Memory B cell (primary cell): ENCODE measurements around the gene AKR1D1.
"Not testable (repeated sequence)": the region's sequence is repeated elsewhere in the genome, so short reads cannot be mapped to it uniquely, and the experiment has no call there.

Experiments used
- ATAC-seq: fragments of 150-1000 bp; cut with Tn5 transposase; 2 replicates; pipeline ENCODE4 v1.10.0; 2021; ENCODE audit warnings: low read depth, mild to moderate bottlenecking, moderate library complexity
- DNase-seq, 2 donors: peaks; one replicate each; pipeline ENCODE4 v3.0.0; 2022; ENCODE audit warnings: low spot score in 2 of 2
- H3K27ac Mint-ChIP-seq: one replicate; pipeline ENCODE4 v1.8.0; 2022; ENCODE audit warnings: mild to moderate bottlenecking, moderate library complexity, mixed read lengths
- H3K27me3 Mint-ChIP-seq: one replicate; pipeline ENCODE4 v1.8.0; 2022; ENCODE audit warnings: mixed read lengths
- H3K36me3 Mint-ChIP-seq: one replicate; pipeline ENCODE4 v1.8.0; 2022; ENCODE audit warnings: mild to moderate bottlenecking, mixed read lengths
- H3K4me1 Mint-ChIP-seq: one replicate; pipeline ENCODE4 v1.8.0; 2022; ENCODE audit warnings: mixed read lengths
- H3K4me3 Mint-ChIP-seq: one replicate; pipeline ENCODE4 v1.8.0; 2022; ENCODE audit warnings: mild to moderate bottlenecking, moderate library complexity, mixed read lengths
- H3K9me3 Mint-ChIP-seq: one replicate; pipeline ENCODE4 v1.8.0; 2022; ENCODE audit warnings: mixed read lengths

The AKR1D1 gene

GRCh38 chr7:138076196-138076595 is at the start of gene AKR1D1:
TSS of gene AKR1D1 (plus strand) at chr7:138076459. CDS start at chr7:138076519, 60 bp downstream.
- no peak within 1 kb of the TSS for H3K4me3 Mint-ChIP-seq
- peaks cover 5% of the 10 kb centered on the region for H3K9me3 Mint-ChIP-seq

GRCh38 chr7:138027100-138027499 is 49.2 kb upstream of the AKR1D1 start:
- ATAC-seq (no peak), DNase-seq (no peak)
- no peaks in the 10 kb centered on the region for H3K27me3 Mint-ChIP-seq
- peaks cover 3% of the 10 kb centered on the region for H3K9me3 Mint-ChIP-seq
- H3K4me3 Mint-ChIP-seq: no peak overlapping the region
- H3K27ac Mint-ChIP-seq: no peak overlapping the region
- H3K4me1 Mint-ChIP-seq: peaks cover 15% of the 10 kb centered on the region
- H3K36me3 Mint-ChIP-seq: peaks cover 3% of the 10 kb centered on the region

More at GRCh38 chr7:138076196-138076595, at the start of gene AKR1D1:
- DNase-seq (no peak), ATAC-seq (no peak)
- H3K27ac Mint-ChIP-seq: no peak within 1 kb of the TSS
- H3K4me1 Mint-ChIP-seq: no peaks in the 10 kb centered on the region
- H3K27me3 Mint-ChIP-seq: no peaks in the 10 kb centered on the region
- H3K36me3 Mint-ChIP-seq: peaks cover 1% of the 10 kb centered on the region

GRCh38 chr7:138029126-138029525 is 47.1 kb upstream of the AKR1D1 start:
- ATAC-seq: no peak
- no peak overlapping the region for H3K27ac Mint-ChIP-seq

GRCh38 chr7:138029941-138030340 is 46.3 kb upstream of the AKR1D1 start:
- peaks cover 3% of the 10 kb centered on the region for H3K9me3 Mint-ChIP-seq
- H3K27ac Mint-ChIP-seq: no peak overlapping the region
- H3K27me3 Mint-ChIP-seq: no peaks in the 10 kb centered on the region
- H3K4me1 Mint-ChIP-seq: peaks cover 12% of the 10 kb centered on the region
- no peak for DNase-seq
- H3K36me3 Mint-ChIP-seq: peaks cover 3% of the 10 kb centered on the region
- no peak for ATAC-seq
- no peak overlapping the region for H3K4me3 Mint-ChIP-seq

More at GRCh38 chr7:138029126-138029525, 47.1 kb upstream of the AKR1D1 start:
- Mint-ChIP-seq H3K9me3 (peaks cover 3% of the 10 kb centered on the region), H3K4me1 (peaks cover 13% of the 10 kb centered on the region), H3K4me3 (no peak overlapping the region), H3K27me3 (no peaks in the 10 kb centered on the region), H3K36me3 (peaks cover 3% of the 10 kb centered on the region)
- DNase-seq: no peak

GRCh38 chr7:138030679-138031351 is 45.4 kb upstream of the AKR1D1 start:
- Mint-ChIP-seq H3K36me3 (peaks cover 5% of the 10 kb centered on the region), H3K27me3 (peaks cover 2% of the 10 kb centered on the region), H3K9me3 (peaks cover 3% of the 10 kb centered on the region), H3K4me1 (peaks cover 12% of the 10 kb centered on the region), H3K4me3 (no peak overlapping the region), H3K27ac (no peak overlapping the region)
- DNase-seq (no peak), ATAC-seq (no peak)

GRCh38 chr7:138032186-138032585 is 44.1 kb upstream of the AKR1D1 start:
- ATAC-seq: no peak

GRCh38 chr7:138032770-138033169 is 43.5 kb upstream of the AKR1D1 start:
- Mint-ChIP-seq H3K4me3 (no peak overlapping the region), H3K27me3 (peaks cover 2% of the 10 kb centered on the region), H3K9me3 (no peaks in the 10 kb centered on the region), H3K4me1 (peaks cover 9% of the 10 kb centered on the region), H3K27ac (no peak overlapping the region), H3K36me3 (peaks cover 2% of the 10 kb centered on the region)
- DNase-seq: no peak
- no peak for ATAC-seq

More at GRCh38 chr7:138032186-138032585, 44.1 kb upstream of the AKR1D1 start:
- no peak overlapping the region for H3K4me3 Mint-ChIP-seq
- H3K9me3 Mint-ChIP-seq: no peaks in the 10 kb centered on the region
- H3K27me3 Mint-ChIP-seq: peaks cover 2% of the 10 kb centered on the region
- peaks cover 2% of the 10 kb centered on the region for H3K36me3 Mint-ChIP-seq
- H3K4me1 Mint-ChIP-seq: peaks cover 9% of the 10 kb centered on the region
- H3K27ac Mint-ChIP-seq: no peak overlapping the region
- no peak for DNase-seq

GRCh38 chr7:138033241-138033640 is 43.0 kb upstream of the AKR1D1 start:
- ATAC-seq (no peak), DNase-seq (no peak)
- Mint-ChIP-seq H3K36me3 (peaks cover 2% of the 10 kb centered on the region), H3K4me1 (peaks cover 6% of the 10 kb centered on the region), H3K27ac (no peak overlapping the region), H3K9me3 (no peaks in the 10 kb centered on the region), H3K4me3 (no peak overlapping the region), H3K27me3 (peaks cover 2% of the 10 kb centered on the region)

- no peak overlapping the region for H3K4me3 Mint-ChIP-seq
- H3K4me1 Mint-ChIP-seq: no peaks in the 10 kb centered on the region
- DNase-seq: no peak
- no peak for ATAC-seq
- H3K27me3 Mint-ChIP-seq: peaks cover 2% of the 10 kb centered on the region
- no peak overlapping the region for H3K27ac Mint-ChIP-seq
- no peaks in the 10 kb centered on the region for H3K9me3 Mint-ChIP-seq
- H3K36me3 Mint-ChIP-seq: peaks cover 2% of the 10 kb centered on the region
Observed at GRCh38 chr7:138036135-138036534, 40.1 kb upstream of the AKR1D1 start.

- H3K4me3 Mint-ChIP-seq, DNase-seq: not testable (repeated sequence)
Observed at GRCh38 chr7:138040063-138040462, 36.2 kb upstream of the AKR1D1 start.

GRCh38 chr7:138044897-138045296 is 31.4 kb upstream of the AKR1D1 start:
- no peak for ATAC-seq
- Mint-ChIP-seq H3K4me3 (no peak overlapping the region), H3K4me1 (no peaks in the 10 kb centered on the region), H3K9me3 (no peaks in the 10 kb centered on the region), H3K36me3 (no peaks in the 10 kb centered on the region), H3K27ac (no peak overlapping the region), H3K27me3 (peaks cover 4% of the 10 kb centered on the region)
- no peak for DNase-seq

More at GRCh38 chr7:138040063-138040462, 36.2 kb upstream of the AKR1D1 start:
- not testable (repeated sequence) for H3K27ac Mint-ChIP-seq, H3K4me1 Mint-ChIP-seq, H3K9me3 Mint-ChIP-seq, ATAC-seq, H3K27me3 Mint-ChIP-seq, H3K36me3 Mint-ChIP-seq

- Mint-ChIP-seq H3K9me3 (peaks cover 8% of the 10 kb centered on the region), H3K27ac (no peak overlapping the region), H3K4me3 (no peak overlapping the region), H3K4me1 (no peaks in the 10 kb centered on the region), H3K27me3 (peaks cover 5% of the 10 kb centered on the region), H3K36me3 (peaks cover 2% of the 10 kb centered on the region)
- ATAC-seq (no peak), DNase-seq (no peak)
Observed at GRCh38 chr7:138047907-138048306, 28.4 kb upstream of the AKR1D1 start.

- Mint-ChIP-seq H3K4me1 (no peaks in the 10 kb centered on the region), H3K27ac (no peak overlapping the region), H3K9me3 (peaks cover 8% of the 10 kb centered on the region), H3K36me3 (peaks cover 2% of the 10 kb centered on the region), H3K27me3 (peaks cover 5% of the 10 kb centered on the region), H3K4me3 (no peak overlapping the region)
- no peak for ATAC-seq
- no peak for DNase-seq
Observed at GRCh38 chr7:138049505-138050116, 26.6 kb upstream of the AKR1D1 start.

GRCh38 chr7:138051712-138052247 is 24.5 kb upstream of the AKR1D1 start:
- H3K4me3 Mint-ChIP-seq, H3K36me3 Mint-ChIP-seq: not testable (repeated sequence)

More at GRCh38 chr7:138051712-138052247, 24.5 kb upstream of the AKR1D1 start:
- not testable (repeated sequence) for DNase-seq, ATAC-seq, H3K4me1 Mint-ChIP-seq, H3K27me3 Mint-ChIP-seq, H3K27ac Mint-ChIP-seq, H3K9me3 Mint-ChIP-seq
